HEK293T (cell line): ENCODE results near the gene MAB21L4.

Source experiments
- CTCF ChIA-PET: fragments of 350-600 bp; formaldehyde crosslinking; extraction: SDS; loops from one replicate; lab custom pipeline; 2021; ENCODE audit warnings: antibody characterized with exemption, inconsistent platforms; lab: Yijun Ruan, JAX
- POLR2A ChIA-PET: fragments of 350-600 bp; formaldehyde crosslinking; extraction: SDS; loops from one replicate; lab custom pipeline; 2020; ENCODE audit warnings: antibody characterized with exemption, inconsistent platforms; lab: Yijun Ruan, JAX
- DNase-seq: peaks from one replicate; pipeline ENCODE4 v3.0.0; 2012; ENCODE audit warnings: mixed read lengths; ENCODE audit errors: extremely low spot score
- ARNT ChIP-seq: fragments of 450-650 bp; IDR thresholded peaks from 2 replicates; pipeline ENCODE4 v1.6.1; 2017; ENCODE audit warnings: mild to moderate bottlenecking
- BHLHE40 ChIP-seq: fragments of 450-650 bp; IDR thresholded peaks from 2 replicates; pipeline ENCODE4 v1.6.1; 2016; ENCODE audit warnings: mild to moderate bottlenecking, moderate library complexity, borderline replicate concordance
- CTBP1 ChIP-seq: fragments of 450-650 bp; IDR thresholded peaks from 2 replicates; pipeline ENCODE4 v1.6.1; 2016; ENCODE audit warnings: borderline replicate concordance
- ELF4 ChIP-seq: fragments of 450-650 bp; IDR thresholded peaks from 2 replicates; pipeline ENCODE4 v1.6.1; 2017; ENCODE audit warnings: antibody characterized with exemption
- FOXA1 ChIP-seq: fragments of 450-650 bp; IDR thresholded peaks from 2 replicates; pipeline ENCODE4 v1.6.1; 2016; ENCODE audit warnings: mild to moderate bottlenecking
- FOXK2 ChIP-seq: fragments of 450-650 bp; IDR thresholded peaks from 2 replicates; pipeline ENCODE4 v1.6.1; 2016; ENCODE audit warnings: mild to moderate bottlenecking
- FOXM1 ChIP-seq: fragments of 450-650 bp; IDR thresholded peaks from 2 replicates; pipeline ENCODE4 v1.6.1; 2017; ENCODE audit warnings: mild to moderate bottlenecking, borderline replicate concordance
- HDGF ChIP-seq: fragments of 450-650 bp; IDR thresholded peaks from 2 replicates; pipeline ENCODE4 v1.6.1; 2017; ENCODE audit warnings: antibody characterized with exemption, borderline replicate concordance
- L3MBTL2 ChIP-seq: fragments of 450-650 bp; conservative IDR thresholded peaks from 2 replicates; pipeline ENCODE4 v1.6.1; 2016; ENCODE audit warnings: mild to moderate bottlenecking
- LEF1 ChIP-seq: fragments of 450-650 bp; IDR thresholded peaks from 2 replicates; pipeline ENCODE4 v1.6.1; 2017; ENCODE audit warnings: mild to moderate bottlenecking, borderline replicate concordance
- NFRKB ChIP-seq: fragments of 450-650 bp; IDR thresholded peaks from 2 replicates; pipeline ENCODE4 v1.6.1; 2016; ENCODE audit warnings: mild to moderate bottlenecking, moderate library complexity
- SP1 ChIP-seq: fragments of 450-650 bp; IDR thresholded peaks from 2 replicates; pipeline ENCODE4 v1.6.1; 2017
- SUZ12 ChIP-seq: fragments of 450-650 bp; IDR thresholded peaks from 2 replicates; pipeline ENCODE4 v1.6.1; 2016; ENCODE audit warnings: mild to moderate bottlenecking
- TARDBP ChIP-seq: fragments of 450-650 bp; IDR thresholded peaks from 2 replicates; pipeline ENCODE4 v1.6.1; 2016
- ZNF384 ChIP-seq: fragments of 450-650 bp; IDR thresholded peaks from 2 replicates; pipeline ENCODE4 v1.6.1; 2016
- TF ChIP-seq, protein P1 (sequence below): fragments of 450-650 bp; IDR thresholded peaks from 2 replicates; pipeline ENCODE4 v1.6.1; 2016

Gene MAB21L4

DNA sequence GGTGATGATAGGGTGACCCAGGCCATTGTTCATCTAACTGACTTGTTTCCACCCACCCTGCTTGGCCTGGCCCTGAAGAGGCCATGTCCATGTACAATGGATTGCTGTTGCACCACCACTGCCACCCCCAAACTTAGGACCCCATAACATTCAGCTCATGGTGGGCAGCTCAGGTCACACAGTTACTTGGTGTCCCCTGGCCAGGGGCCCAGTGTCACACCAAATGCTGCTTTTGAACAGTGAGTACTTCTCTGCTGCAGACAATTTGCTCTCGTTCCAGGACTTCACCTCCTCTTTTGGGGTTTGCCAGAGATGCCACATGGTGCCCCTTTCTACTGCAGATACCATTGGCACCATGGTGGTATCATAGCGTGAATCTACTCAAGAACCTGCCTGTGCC, 11.7 kb downstream of the MAB21L4 start:
- CTCF ChIA-PET = no interaction called here
- no peak for DNase-seq
- TF ChIP-seq, protein P1, sequence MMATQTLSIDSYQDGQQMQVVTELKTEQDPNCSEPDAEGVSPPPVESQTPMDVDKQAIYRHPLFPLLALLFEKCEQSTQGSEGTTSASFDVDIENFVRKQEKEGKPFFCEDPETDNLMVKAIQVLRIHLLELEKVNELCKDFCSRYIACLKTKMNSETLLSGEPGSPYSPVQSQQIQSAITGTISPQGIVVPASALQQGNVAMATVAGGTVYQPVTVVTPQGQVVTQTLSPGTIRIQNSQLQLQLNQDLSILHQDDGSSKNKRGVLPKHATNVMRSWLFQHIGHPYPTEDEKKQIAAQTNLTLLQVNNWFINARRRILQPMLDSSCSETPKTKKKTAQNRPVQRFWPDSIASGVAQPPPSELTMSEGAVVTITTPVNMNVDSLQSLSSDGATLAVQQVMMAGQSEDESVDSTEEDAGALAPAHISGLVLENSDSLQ = no peak
- TF ChIP-seq ELF4 = no peak
- TF ChIP-seq SP1 = no peak
- no peak for TF ChIP-seq NFRKB
- TF ChIP-seq SUZ12 = no peak
- TF ChIP-seq HDGF = no peak
- TF ChIP-seq ZNF384 = no peak
- no peak for TF ChIP-seq CTBP1
- POLR2A ChIA-PET = no interaction called here

DNA sequence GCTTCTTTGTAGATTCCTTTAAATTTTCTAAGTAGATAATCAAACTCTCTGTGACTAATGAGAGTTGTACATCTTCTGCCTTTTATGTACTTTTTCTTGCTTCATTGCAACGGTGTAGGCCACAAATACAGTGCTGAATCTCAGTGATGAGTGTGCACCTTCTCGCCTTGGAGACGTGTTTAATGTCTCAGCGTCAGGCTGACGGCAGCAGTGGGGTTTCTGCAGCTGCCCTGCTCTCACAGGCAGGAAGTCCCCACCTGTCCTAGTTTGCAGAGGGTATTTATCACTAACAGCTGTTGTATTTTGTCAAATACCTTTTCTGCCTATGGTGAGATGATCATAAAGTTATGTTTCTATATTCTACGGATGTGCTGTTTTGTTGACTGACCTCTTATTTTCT, 14.0 kb downstream of the MAB21L4 start:
- ChIA-PET POLR2A (no interaction called here), CTCF (no interaction called here)
- no peak for TF ChIP-seq SP1
- no peak for TF ChIP-seq FOXA1
- no peak for TF ChIP-seq L3MBTL2
- TF ChIP-seq LEF1 = no peak
- no peak for TF ChIP-seq ARNT
- no peak for TF ChIP-seq FOXK2
- no peak for DNase-seq

DNA sequence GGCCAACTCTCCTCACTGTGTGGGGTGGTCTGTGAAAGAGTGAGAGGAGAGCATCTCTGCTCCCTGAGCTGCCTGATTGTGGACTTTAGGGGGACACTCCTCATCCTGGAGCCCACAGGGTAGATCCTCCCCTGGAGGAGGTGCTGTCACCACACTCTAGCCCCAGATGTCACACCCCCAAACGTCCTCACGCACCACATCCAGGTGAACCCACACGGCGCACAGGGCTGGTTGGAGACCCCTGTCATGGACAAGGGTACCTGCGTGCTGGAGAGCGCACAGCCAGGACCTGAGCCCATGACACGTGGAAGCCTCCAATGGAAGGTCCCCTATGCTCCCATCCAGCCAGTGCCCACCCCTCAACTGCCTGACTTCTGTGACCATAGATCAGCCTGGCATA, 16.9 kb downstream of the MAB21L4 start:
- ChIA-PET CTCF (interaction anchor here (0.5 kb wide), 1 partner anchor 958 kb away, joined by 3 read pairs; no protein-coding TSS in a partner anchor), POLR2A (no interaction called here)
- DNase-seq = no peak
- TF ChIP-seq FOXM1 = no peak
- no peak for TF ChIP-seq SUZ12

DNA sequence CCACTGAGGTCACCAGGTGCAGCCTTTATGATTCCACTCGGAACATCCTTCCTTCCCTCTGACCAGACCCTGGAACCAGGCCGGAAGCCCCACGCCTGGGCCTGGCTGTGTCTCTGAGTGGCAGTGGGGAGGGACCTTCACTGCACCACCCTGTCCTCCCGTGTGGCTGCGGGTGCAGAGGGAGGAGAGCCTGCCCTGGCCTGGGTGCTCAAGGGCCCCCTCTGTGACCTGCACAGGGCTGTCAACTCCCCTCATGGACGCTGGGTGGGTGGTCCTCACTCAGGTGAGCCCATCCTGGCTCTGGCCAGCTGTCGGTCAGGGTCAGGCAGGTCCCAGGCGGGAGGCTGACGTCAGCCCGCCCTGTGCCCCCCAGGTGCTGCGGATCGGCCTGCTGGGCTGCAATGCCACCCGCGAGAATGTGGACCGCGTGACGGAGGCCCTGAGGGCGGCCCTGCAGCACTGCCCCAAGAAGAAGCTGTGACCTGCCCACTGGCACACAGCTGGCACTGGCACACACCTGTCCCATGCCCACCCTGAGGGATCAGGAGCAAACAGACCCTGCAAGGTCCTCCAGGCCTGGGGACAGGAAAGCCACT, 17.5 kb downstream of the MAB21L4 start:
- ChIA-PET POLR2A (no interaction called here), CTCF (interaction anchor here (0.5 kb wide), 1 partner anchor 959 kb away, joined by 3 read pairs; no protein-coding TSS in a partner anchor)

DNA sequence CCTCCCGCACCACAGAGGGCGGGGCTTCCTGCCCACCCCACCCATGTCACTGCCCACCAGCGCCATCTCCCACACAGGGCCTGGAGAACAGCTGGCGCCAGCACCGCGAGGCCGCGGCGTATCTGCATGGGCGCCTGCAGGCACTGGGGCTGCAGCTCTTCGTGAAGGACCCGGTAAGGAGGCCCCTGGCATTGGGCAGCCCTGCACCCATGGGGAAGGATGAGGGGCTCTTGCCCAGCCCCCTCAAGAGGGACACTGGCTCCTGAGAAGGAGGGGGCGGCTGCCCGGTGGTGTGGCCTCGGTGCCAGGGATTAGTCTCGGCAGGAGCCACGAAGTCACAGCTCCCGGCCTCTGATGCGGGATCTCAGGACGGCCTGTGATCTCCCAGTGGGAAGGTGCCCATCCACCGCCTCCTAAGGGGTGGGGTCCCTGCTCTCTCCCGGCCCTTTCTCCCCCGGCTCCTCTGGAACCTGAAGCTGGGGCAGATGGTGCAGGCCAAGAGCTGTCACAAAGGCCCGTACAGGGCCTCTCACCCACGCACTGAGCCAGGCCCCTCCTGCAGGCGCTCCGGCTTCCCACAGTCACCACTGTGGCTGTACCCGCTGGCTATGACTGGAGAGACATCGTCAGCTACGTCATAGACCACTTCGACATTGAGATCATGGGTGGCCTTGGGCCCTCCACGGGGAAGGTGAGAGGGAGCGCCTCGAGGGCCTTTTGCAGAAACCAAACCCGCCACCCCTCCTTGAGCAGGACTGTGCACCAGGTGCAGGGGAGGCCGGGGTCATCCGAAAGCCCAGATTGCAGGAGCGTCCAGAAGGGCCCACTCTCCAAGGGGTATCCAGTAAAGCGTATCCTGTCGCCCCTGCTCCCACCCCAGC, 18.3 kb downstream of the MAB21L4 start:
- ChIA-PET POLR2A (no interaction called here), CTCF (no interaction called here)
- TF ChIP-seq NFRKB (no peak), SP1 (no peak), L3MBTL2 (no peak), CTBP1 (no peak), TARDBP (no peak), HDGF (no peak), ARNT (no peak), ZNF384 (no peak), LEF1 (no peak), BHLHE40 (no peak), FOXA1 (no peak), SUZ12 (no peak), ELF4 (no peak), FOXM1 (no peak), FOXK2 (no peak)
- TF ChIP-seq, protein P1 = no peak
- no peak for DNase-seq

More for the DNA sequence above, 17.5 kb downstream of the MAB21L4 start:
- no peak for TF ChIP-seq SP1
- TF ChIP-seq, protein P1 = no peak
- TF ChIP-seq FOXA1 = no peak
- no peak for TF ChIP-seq NFRKB
- TF ChIP-seq FOXK2 = no peak
- no peak for TF ChIP-seq SUZ12
- no peak for TF ChIP-seq LEF1
- no peak for TF ChIP-seq ELF4
- no peak for TF ChIP-seq L3MBTL2
- TF ChIP-seq TARDBP = no peak
- no peak for TF ChIP-seq BHLHE40
- no peak for TF ChIP-seq HDGF
- no peak for TF ChIP-seq CTBP1
- TF ChIP-seq ZNF384 = no peak
- DNase-seq = no peak

DNA sequence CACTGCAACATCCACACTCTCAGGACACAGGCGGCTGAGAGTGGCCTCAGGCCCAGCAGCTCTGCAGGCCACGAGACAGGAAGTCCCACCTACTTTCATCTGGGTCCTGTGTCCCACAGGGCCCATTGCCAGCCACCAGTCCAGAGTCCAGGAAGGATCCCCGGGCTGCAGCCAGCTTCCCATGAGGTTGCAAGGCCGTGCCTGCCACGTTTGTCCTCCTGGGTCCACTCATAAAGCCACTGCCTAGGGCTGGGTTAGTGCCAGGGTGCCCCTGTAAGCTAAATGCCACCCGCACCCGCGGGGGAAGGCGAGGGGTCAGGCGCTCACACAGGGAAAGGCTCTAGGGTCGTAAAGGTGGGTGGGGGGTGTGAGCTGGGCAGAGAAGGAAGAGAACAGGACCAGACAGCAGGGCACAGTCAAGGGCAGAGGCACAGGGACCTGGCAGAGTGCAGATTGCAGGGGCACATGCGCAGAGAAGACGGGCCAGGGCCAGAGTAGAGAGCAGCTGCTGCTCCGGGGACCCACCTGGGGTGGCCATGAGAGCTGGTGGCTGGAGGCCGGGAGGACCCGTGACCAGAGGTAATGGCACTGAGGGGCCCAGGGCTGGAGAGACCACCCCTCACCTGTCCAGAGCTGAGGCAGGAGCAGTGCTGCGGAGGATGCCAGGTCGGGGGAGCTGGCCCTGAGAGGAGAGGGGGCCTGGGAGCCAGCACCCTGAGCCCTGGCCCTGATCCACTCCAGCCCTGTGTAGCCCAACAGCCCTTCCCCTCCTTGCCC, 19.3 kb downstream of the MAB21L4 start:
- DNase-seq = no peak
- ChIA-PET POLR2A (no interaction called here), CTCF (no interaction called here)
- no peak for TF ChIP-seq BHLHE40
- no peak for TF ChIP-seq HDGF
- TF ChIP-seq L3MBTL2 = no peak
- no peak for TF ChIP-seq ZNF384
- TF ChIP-seq CTBP1 = no peak
- no peak for TF ChIP-seq TARDBP
- TF ChIP-seq FOXM1 = no peak
- no peak for TF ChIP-seq ELF4
- no peak for TF ChIP-seq SUZ12
- TF ChIP-seq, protein P1 = no peak
